Keratinocyte (primary cell): Measurements from ENCODE around the gene SCN8A. TPM values are rescaled to one million over a fixed set of nuclear protein-coding genes. Genes with fewer than 3 reads are reported as not detected.

Experiments
- DNase-seq: peaks from one replicate; pipeline ENCODE4 v3.0.0-alpha.2; 2011; ENCODE audit warnings: low read depth, missing footprints, low spot score
- FAIRE-seq: peaks from 2 replicates; lab custom pipeline; 2011; peaks lifted over from hg19 to GRCh38; lab: Jason Lieb, UNC
- H2AFZ ChIP-seq: 2 replicates; pipeline ENCODE4 v1.6.0; 2012; ENCODE audit warnings: low read length, control low read depth, inconsistent platforms; ENCODE audit not compliant: control insufficient read depth
- H3K27ac ChIP-seq: 2 replicates; pipeline ENCODE4 v1.5.1; 2011; ENCODE audit warnings: low read length; ENCODE audit not compliant: control insufficient read depth, insufficient read depth
- H3K27me3 ChIP-seq: 3 replicates; pipeline ENCODE4 v1.6.0; 2011; ENCODE audit warnings: low read length; ENCODE audit not compliant: control insufficient read depth, insufficient read depth; ENCODE audit errors: extremely low read depth
- H3K36me3 ChIP-seq, 2 experiments: 2 replicates in 1 of 2; 3 replicates in 1 of 2; pipeline ENCODE4 v1.5.1; 2011; ENCODE audit warnings: low read length in 2 of 2, mild to moderate bottlenecking in 1 of 2; ENCODE audit not compliant: control insufficient read depth in 2 of 2, insufficient read depth in 2 of 2; ENCODE audit errors: extremely low read depth in 1 of 2
- H3K4me1 ChIP-seq: 3 replicates; pipeline ENCODE4 v1.5.1; 2011; ENCODE audit warnings: low read length; ENCODE audit not compliant: control insufficient read depth, insufficient read depth; ENCODE audit errors: extremely low read depth
- H3K4me2 ChIP-seq: 3 replicates; pipeline ENCODE4 v1.6.0; 2011; ENCODE audit warnings: low read depth, low read length; ENCODE audit not compliant: control insufficient read depth, insufficient read depth; ENCODE audit errors: extremely low read depth
- H3K4me3 ChIP-seq, 3 experiments: fragments of 200-600 bp in 1 of 3; sonication (generic) in 1 of 3; 2 replicates in 2 of 3; 3 replicates in 1 of 3; pipeline ENCODE4 v1.5.1; 2011 to 2016; ENCODE audit warnings: low read length in 3 of 3, mild to moderate bottlenecking in 3 of 3, control low read depth in 2 of 3, inconsistent platforms in 1 of 3, low read depth in 1 of 3, mixed read lengths in 1 of 3, mixed run types in 1 of 3, moderate library complexity in 1 of 3; ENCODE audit not compliant: control insufficient read depth in 2 of 3, insufficient read depth in 2 of 3; ENCODE audit errors: extremely low read depth in 1 of 3
- H3K79me2 ChIP-seq: 2 replicates; pipeline ENCODE4 v1.6.0; 2012; ENCODE audit warnings: low read length; ENCODE audit not compliant: control insufficient read depth, insufficient read depth
- H3K9ac ChIP-seq: 3 replicates; pipeline ENCODE4 v1.6.0; 2011; ENCODE audit warnings: low read length; ENCODE audit not compliant: control insufficient read depth, insufficient read depth; ENCODE audit errors: extremely low read depth
- H3K9me1 ChIP-seq: 3 replicates; pipeline ENCODE4 v1.6.0; 2011; ENCODE audit warnings: low read length; ENCODE audit not compliant: control insufficient read depth, insufficient read depth; ENCODE audit errors: extremely low read depth
- H3K9me3 ChIP-seq: 2 replicates; pipeline ENCODE4 v1.5.1; 2012; ENCODE audit warnings: low read depth, low read length; ENCODE audit not compliant: control insufficient read depth
- H4K20me1 ChIP-seq: 3 replicates; pipeline ENCODE4 v1.6.0; 2011; ENCODE audit warnings: low read length; ENCODE audit not compliant: control insufficient read depth, insufficient read depth; ENCODE audit errors: extremely low read depth
- CTCF ChIP-seq, 3 experiments: IDR thresholded peaks in 1 of 3; conservative IDR thresholded peaks in 1 of 3; optimal IDR thresholded peaks in 1 of 3; 2 replicates in 2 of 3; 3 replicates in 1 of 3; pipeline versions ENCODE3 to v1.5.1; 2011; ENCODE audit warnings: low read length in 3 of 3, mild to moderate bottlenecking in 3 of 3, moderate library complexity in 2 of 3, control low read depth in 1 of 3, inconsistent platforms in 1 of 3; ENCODE audit not compliant: insufficient read depth in 2 of 3; ENCODE audit errors: extremely low read depth in 1 of 3
- EZH2 ChIP-seq: IDR thresholded peaks from one replicate; pipeline ENCODE4 v1.6.1; 2012; ENCODE audit warnings: inconsistent platforms, mild to moderate bottlenecking, low read length, moderate library complexity
- dilution Hi-C: fragments of 300-500 bp; cut with MboI; formaldehyde crosslinking; loops from one replicate; pipeline ENCODE4 v1.7.0; 2020; ENCODE audit warnings: low sequenced_read_pairs; ENCODE audit not compliant: extremely low pct_ligation_motif_present
- polyA plus RNA-seq, 5 experiments: library from polyadenylated mRNA; depleted of rRNA in 3 of 5; stranded (reverse) in 3 of 5; stranded (forward) in 1 of 5; unstranded in 1 of 5; fragments of >200 nt; gene quantifications; 1 replicate in 1 of 5; 2 replicates in 3 of 5; 3 replicates in 1 of 5; pipeline versions ENCODE4 v1.2.1 to v1.2.3, GENCODE V29; 2011 to 2012; ENCODE audit warnings: missing spikeins in 2 of 5, low read depth in 1 of 5, low replicate concordance in 1 of 5

Gene SCN8A
- polyA plus RNA-seq, 1 donor (not counting 4 experiments of a cell fraction or from before 2014, with no cell fraction given): 1.1 TPM

- H3K9me3 ChIP-seq: no peaks in the 10 kb centered on the region
- TF ChIP-seq EZH2: no peak
- TF ChIP-seq CTCF (optimal IDR thresholded peaks at IDR 0.05 in 1 of 3, IDR thresholded peaks at IDR 0.05 in 1 of 3, conservative IDR thresholded peaks at IDR 0.05 in 1 of 3; ENCODE audit: extremely low read depth in 1 of 3, insufficient read depth in 2 of 3, low read length in 3 of 3): no peak
- peaks cover 37% of the 10 kb centered on the region for H3K27me3 ChIP-seq
- H3K79me2 ChIP-seq: no peaks in the 10 kb centered on the region
- no peak overlapping the region for H2AFZ ChIP-seq
- H3K4me2 ChIP-seq: no peak overlapping the region
- dilution Hi-C loops: no loop called here
- no peak for FAIRE-seq
- H3K9me1 ChIP-seq: peaks cover 2% of the 10 kb centered on the region
- no peaks in the 10 kb centered on the region for H3K4me1 ChIP-seq
- H3K27ac ChIP-seq: no peak overlapping the region
- no peaks in the 10 kb centered on the region for H4K20me1 ChIP-seq
- H3K36me3 ChIP-seq: no peaks in the 10 kb centered on the region
- no peak overlapping the region for H3K9ac ChIP-seq
- DNase-seq: no peak
- no peak overlapping the region for H3K4me3 ChIP-seq
Observed at GRCh38 chr12:51593539-51593938, 2.5 kb downstream of the SCN8A start.

GRCh38 chr12:51598156-51598555, 7.1 kb downstream of the SCN8A start:
- Histone ChIP-seq H3K9ac (no peak overlapping the region), H3K4me2 (no peak overlapping the region), H3K4me1 (no peaks in the 10 kb centered on the region), H3K9me3 (no peaks in the 10 kb centered on the region), H3K27ac (no peak overlapping the region), H3K79me2 (no peaks in the 10 kb centered on the region), H3K4me3 (no peak overlapping the region), H3K9me1 (no peaks in the 10 kb centered on the region), H3K27me3 (no peaks in the 10 kb centered on the region), H3K36me3 (no peaks in the 10 kb centered on the region), H2AFZ (no peak overlapping the region), H4K20me1 (no peaks in the 10 kb centered on the region)
- DNase-seq (no peak), FAIRE-seq (no peak)
- TF ChIP-seq EZH2: no peak
- TF ChIP-seq CTCF (optimal IDR thresholded peaks at IDR 0.05 in 1 of 3, IDR thresholded peaks at IDR 0.05 in 1 of 3, conservative IDR thresholded peaks at IDR 0.05 in 1 of 3; ENCODE audit: extremely low read depth in 1 of 3, insufficient read depth in 2 of 3, low read length in 3 of 3): no peak
- dilution Hi-C loops: no loop called here
